Stimulated activated effector memory CD8-positive, alpha-beta T cell treated with anti-CD3 and anti-CD28 coated beads, Interleukin-12 subunit alpha, Interleukin-12 subunit beta, amount 100 ng/mL, for 72 hours (primary cell): Measurements from ENCODE around the gene CRAMP1.

Experiments used
- ATAC-seq: fragments of 150-1000 bp; cut with Tn5 transposase; 2 replicates; pipeline ENCODE4 v1.10.0; 2021
- DNase-seq, 2 donors: peaks; one replicate each; pipeline ENCODE4 v3.0.0; 2021 to 2022; ENCODE audit warnings: low spot score in 2 of 2
- H3K27ac Mint-ChIP-seq: one replicate; pipeline ENCODE4 v1.8.0; 2022; ENCODE audit warnings: mild to moderate bottlenecking, mixed read lengths
- H3K36me3 Mint-ChIP-seq: one replicate; pipeline ENCODE4 v1.8.0; 2022; ENCODE audit warnings: mild to moderate bottlenecking, mixed read lengths
- H3K4me1 Mint-ChIP-seq: one replicate; pipeline ENCODE4 v1.8.0; 2022; ENCODE audit warnings: mixed read lengths
- H3K4me3 Mint-ChIP-seq: one replicate; pipeline ENCODE4 v1.8.0; 2022; ENCODE audit warnings: mild to moderate bottlenecking, mixed read lengths
- H3K9me3 Mint-ChIP-seq: one replicate; pipeline ENCODE4 v1.8.0; 2022; ENCODE audit warnings: mixed read lengths

Gene CRAMP1

GRCh38 chr16:1637526-1637925 is 25.4 kb downstream of the CRAMP1 start:
- H3K36me3 Mint-ChIP-seq, result peaks cover 64% of the 10 kb centered on the region
- ATAC-seq (no peak), DNase-seq (no peak)
- no peak overlapping the region for H3K4me3 Mint-ChIP-seq
- H3K9me3 Mint-ChIP-seq, result no peaks in the 10 kb centered on the region
- H3K4me1 Mint-ChIP-seq, result peaks cover 21% of the 10 kb centered on the region
- peak overlapping the region; percentile 29 for H3K27ac Mint-ChIP-seq

GRCh38 chr16:1638757-1639156 is 26.6 kb downstream of the CRAMP1 start:
- ATAC-seq, result no peak
- Mint-ChIP-seq H3K4me1 (peaks cover 25% of the 10 kb centered on the region), H3K9me3 (no peaks in the 10 kb centered on the region), H3K36me3 (peaks cover 74% of the 10 kb centered on the region), H3K27ac (peak overlapping the region; percentile 46), H3K4me3 (no peak overlapping the region)
- DNase-seq, result no peak

- ATAC-seq (no peak), DNase-seq (no peak)
- Mint-ChIP-seq H3K4me3 (no peak overlapping the region), H3K36me3 (peaks cover 72% of the 10 kb centered on the region), H3K9me3 (no peaks in the 10 kb centered on the region), H3K27ac (peak overlapping the region; percentile 46), H3K4me1 (peaks cover 25% of the 10 kb centered on the region)
These were observed 27.1 kb downstream of the CRAMP1 start for GRCh38 chr16:1639282-1639681.

GRCh38 chr16:1639860-1640259 is 27.7 kb downstream of the CRAMP1 start:
- peaks cover 73% of the 10 kb centered on the region for H3K36me3 Mint-ChIP-seq
- no peak overlapping the region for H3K4me3 Mint-ChIP-seq
- H3K9me3 Mint-ChIP-seq, result no peaks in the 10 kb centered on the region
- peaks cover 24% of the 10 kb centered on the region for H3K4me1 Mint-ChIP-seq
- H3K27ac Mint-ChIP-seq, result no peak overlapping the region
- DNase-seq (no peak), ATAC-seq (no peak)

GRCh38 chr16:1640261-1640941 is 28.2 kb downstream of the CRAMP1 start:
- H3K27ac Mint-ChIP-seq, result no peak overlapping the region
- ATAC-seq (no peak), DNase-seq (no peak)
- peaks cover 75% of the 10 kb centered on the region for H3K36me3 Mint-ChIP-seq
- H3K4me1 Mint-ChIP-seq, result peaks cover 26% of the 10 kb centered on the region
- no peaks in the 10 kb centered on the region for H3K9me3 Mint-ChIP-seq
- no peak overlapping the region for H3K4me3 Mint-ChIP-seq

GRCh38 chr16:1641261-1641660 is 29.1 kb downstream of the CRAMP1 start:
- Mint-ChIP-seq H3K9me3 (no peaks in the 10 kb centered on the region), H3K36me3 (peaks cover 78% of the 10 kb centered on the region), H3K27ac (no peak overlapping the region), H3K4me3 (no peak overlapping the region), H3K4me1 (peaks cover 34% of the 10 kb centered on the region)
- DNase-seq, result no peak
- no peak for ATAC-seq

GRCh38 chr16:1642148-1642547 is 30.0 kb downstream of the CRAMP1 start:
- Mint-ChIP-seq H3K4me3 (no peak overlapping the region), H3K36me3 (peaks cover 78% of the 10 kb centered on the region), H3K4me1 (peaks cover 40% of the 10 kb centered on the region), H3K27ac (peak overlapping the region; percentile 71), H3K9me3 (no peaks in the 10 kb centered on the region)
- DNase-seq, result no peak
- no peak for ATAC-seq

- ATAC-seq, result no peak
- H3K4me3 Mint-ChIP-seq, result no peak overlapping the region
- no peaks in the 10 kb centered on the region for H3K9me3 Mint-ChIP-seq
- no peak for DNase-seq
- peaks cover 82% of the 10 kb centered on the region for H3K36me3 Mint-ChIP-seq
- no peak overlapping the region for H3K27ac Mint-ChIP-seq
- peaks cover 42% of the 10 kb centered on the region for H3K4me1 Mint-ChIP-seq
These were observed 30.6 kb downstream of the CRAMP1 start for GRCh38 chr16:1642753-1643152.

GRCh38 chr16:1643521-1643920 is 31.4 kb downstream of the CRAMP1 start:
- no peak overlapping the region for H3K4me3 Mint-ChIP-seq
- H3K4me1 Mint-ChIP-seq, result peaks cover 46% of the 10 kb centered on the region
- H3K9me3 Mint-ChIP-seq, result no peaks in the 10 kb centered on the region
- no peak for ATAC-seq
- DNase-seq, result no peak
- no peak overlapping the region for H3K27ac Mint-ChIP-seq
- peaks cover 80% of the 10 kb centered on the region for H3K36me3 Mint-ChIP-seq

GRCh38 chr16:1645914-1646525 is 33.9 kb downstream of the CRAMP1 start:
- peaks cover 60% of the 10 kb centered on the region for H3K36me3 Mint-ChIP-seq
- ATAC-seq (peak; percentile 90), DNase-seq (no peak)
- no peaks in the 10 kb centered on the region for H3K9me3 Mint-ChIP-seq
- H3K4me3 Mint-ChIP-seq, result no peak overlapping the region
- H3K4me1 Mint-ChIP-seq, result peaks cover 45% of the 10 kb centered on the region
- peak overlapping the region; percentile 46 for H3K27ac Mint-ChIP-seq

GRCh38 chr16:1647856-1648255 is 35.7 kb downstream of the CRAMP1 start:
- Mint-ChIP-seq H3K4me1 (peaks cover 49% of the 10 kb centered on the region), H3K4me3 (no peak overlapping the region), H3K27ac (no peak overlapping the region), H3K9me3 (no peaks in the 10 kb centered on the region), H3K36me3 (peaks cover 60% of the 10 kb centered on the region)
- no peak for ATAC-seq
- DNase-seq, result no peak

- no peaks in the 10 kb centered on the region for H3K9me3 Mint-ChIP-seq
- DNase-seq, result no peak
- H3K36me3 Mint-ChIP-seq, result peaks cover 62% of the 10 kb centered on the region
These were observed 38.0 kb downstream of the CRAMP1 start for GRCh38 chr16:1650131-1650530.

GRCh38 chr16:1651094-1651973 is 39.2 kb downstream of the CRAMP1 start:
- no peak overlapping the region for H3K4me3 Mint-ChIP-seq
- no peak for DNase-seq
- ATAC-seq, result peak; percentile 31
- no peaks in the 10 kb centered on the region for H3K9me3 Mint-ChIP-seq
- H3K4me1 Mint-ChIP-seq, result peaks cover 26% of the 10 kb centered on the region
- H3K27ac Mint-ChIP-seq, result peak overlapping the region; percentile 76
- H3K36me3 Mint-ChIP-seq, result peaks cover 64% of the 10 kb centered on the region

More at GRCh38 chr16:1650131-1650530, 38.0 kb downstream of the CRAMP1 start:
- Mint-ChIP-seq H3K27ac (no peak overlapping the region), H3K4me3 (no peak overlapping the region), H3K4me1 (peaks cover 37% of the 10 kb centered on the region)
- no peak for ATAC-seq

- no peaks in the 10 kb centered on the region for H3K9me3 Mint-ChIP-seq
- peaks cover 64% of the 10 kb centered on the region for H3K36me3 Mint-ChIP-seq
- no peak overlapping the region for H3K4me3 Mint-ChIP-seq
- no peak overlapping the region for H3K27ac Mint-ChIP-seq
- no peak for DNase-seq
- ATAC-seq, result no peak
- H3K4me1 Mint-ChIP-seq, result peaks cover 21% of the 10 kb centered on the region
These were observed 39.8 kb downstream of the CRAMP1 start for GRCh38 chr16:1651974-1652312.

- no peak for ATAC-seq
- Mint-ChIP-seq H3K9me3 (no peaks in the 10 kb centered on the region), H3K27ac (no peak overlapping the region)
These were observed 40.9 kb downstream of the CRAMP1 start for GRCh38 chr16:1653023-1653422.

More at GRCh38 chr16:1653023-1653422, 40.9 kb downstream of the CRAMP1 start:
- Mint-ChIP-seq H3K36me3 (peaks cover 56% of the 10 kb centered on the region), H3K4me1 (peaks cover 16% of the 10 kb centered on the region), H3K4me3 (no peak overlapping the region)
- no peak for DNase-seq
